ENCODE results near the gene TSR3.
"Not testable (repeated sequence)": the region's sequence is repeated elsewhere in the genome, so short reads cannot be mapped to it uniquely, and the experiment has no call there.

Gene TSR3

DNA sequence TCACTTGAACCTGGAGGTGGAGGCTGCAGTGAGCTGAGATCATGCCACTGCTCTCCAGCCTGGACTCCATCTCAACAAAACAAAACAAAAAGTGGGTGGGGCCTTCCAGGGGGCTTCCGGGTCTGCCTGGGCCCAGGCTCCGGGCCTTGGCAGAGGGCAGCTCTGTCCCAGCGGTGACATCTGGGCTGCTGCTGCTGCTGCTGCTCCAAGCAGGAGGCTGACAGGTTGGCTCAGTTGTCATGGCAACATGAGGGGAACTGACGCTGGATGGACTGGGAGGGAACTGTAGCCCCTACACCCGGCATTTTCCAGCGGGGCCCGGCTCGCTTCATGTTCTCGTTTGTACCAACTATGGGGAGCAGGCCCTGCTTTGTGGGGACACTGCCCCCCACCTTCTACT, 14.2 kb downstream of the TSR3 start:
- DNase-seq (ENCODE audit: low read depth) = no peak

DNA sequence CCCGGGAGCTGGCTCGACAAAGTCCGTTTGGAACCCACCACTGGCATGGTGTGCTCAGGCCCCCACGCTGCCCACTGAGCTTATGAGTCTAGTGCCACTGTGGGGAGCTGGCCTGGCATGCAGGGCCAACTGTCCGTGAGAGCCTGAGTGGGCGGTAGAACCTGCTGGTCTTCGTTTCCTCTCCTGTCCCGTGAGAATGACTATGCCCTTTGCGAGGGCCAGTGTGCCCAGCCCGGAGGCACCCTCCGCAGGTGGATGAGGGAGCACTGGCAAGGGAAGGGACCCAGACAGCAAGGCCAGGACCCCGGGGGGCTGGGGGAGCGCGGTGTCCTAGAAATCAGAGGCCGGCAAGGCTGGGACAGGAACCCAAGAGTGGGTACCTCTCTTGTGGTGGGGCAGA, 15.1 kb downstream of the TSR3 start:
- no peak for DNase-seq (ENCODE audit: low read depth)

DNA sequence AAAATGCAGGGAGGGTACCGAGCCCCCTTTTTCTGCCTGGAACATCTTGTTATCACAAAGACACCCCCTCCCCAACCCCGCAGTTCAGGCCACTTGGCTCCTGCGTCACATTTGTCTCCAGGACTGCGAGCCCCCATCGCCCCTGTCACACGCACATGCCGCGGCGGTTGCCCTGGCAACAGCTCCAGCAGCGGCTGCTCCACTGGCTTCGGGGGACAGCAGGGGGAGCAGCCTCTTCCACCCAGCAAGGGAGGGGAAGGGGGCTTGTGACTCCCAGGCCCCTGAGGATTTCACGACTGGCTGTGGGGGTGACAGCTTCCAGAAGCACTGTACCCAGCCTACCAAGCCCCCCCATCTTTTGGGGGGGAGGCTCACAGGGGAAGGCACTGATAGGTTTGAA, 15.7 kb downstream of the TSR3 start:
- no peak for DNase-seq (ENCODE audit: low read depth)

DNA sequence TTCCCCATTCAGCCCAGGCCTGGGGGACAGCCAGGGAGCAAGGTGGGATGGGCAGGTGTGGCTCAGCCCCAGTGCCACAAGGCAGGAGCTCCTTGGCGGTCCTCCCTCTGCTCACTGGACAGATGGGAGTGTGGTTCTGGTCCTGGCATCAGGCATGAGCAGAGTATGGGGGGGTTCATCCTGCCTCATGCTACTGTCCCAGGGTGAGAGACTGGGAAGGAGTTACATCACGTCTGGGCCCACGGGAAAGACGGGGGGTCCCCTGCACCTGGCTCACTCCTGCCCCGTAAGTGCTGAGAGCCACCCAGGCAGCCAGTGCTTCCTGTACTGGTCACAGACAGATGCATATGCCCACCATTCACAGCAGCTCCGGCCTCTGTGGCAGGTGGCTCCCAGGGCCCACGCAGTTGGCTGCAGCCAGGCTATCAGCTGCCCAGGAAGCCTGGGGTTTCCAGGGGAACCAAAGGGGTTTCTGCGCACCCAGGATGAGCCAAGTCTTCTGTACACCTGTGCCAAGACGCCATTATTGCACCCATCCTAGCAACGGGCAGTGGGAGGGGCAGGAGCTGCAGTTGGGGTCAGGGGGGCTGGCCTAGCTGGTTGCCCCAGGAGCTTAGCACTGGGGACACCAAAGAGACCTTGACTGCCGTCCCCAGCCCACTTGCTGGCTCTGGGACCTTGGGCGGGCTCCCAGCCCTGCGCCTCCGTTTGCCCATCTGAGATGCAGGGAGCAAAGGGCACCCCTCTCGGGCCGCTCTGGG, 16.3 kb downstream of the TSR3 start:
- DNase-seq (ENCODE audit: low read depth) = no peak

DNA sequence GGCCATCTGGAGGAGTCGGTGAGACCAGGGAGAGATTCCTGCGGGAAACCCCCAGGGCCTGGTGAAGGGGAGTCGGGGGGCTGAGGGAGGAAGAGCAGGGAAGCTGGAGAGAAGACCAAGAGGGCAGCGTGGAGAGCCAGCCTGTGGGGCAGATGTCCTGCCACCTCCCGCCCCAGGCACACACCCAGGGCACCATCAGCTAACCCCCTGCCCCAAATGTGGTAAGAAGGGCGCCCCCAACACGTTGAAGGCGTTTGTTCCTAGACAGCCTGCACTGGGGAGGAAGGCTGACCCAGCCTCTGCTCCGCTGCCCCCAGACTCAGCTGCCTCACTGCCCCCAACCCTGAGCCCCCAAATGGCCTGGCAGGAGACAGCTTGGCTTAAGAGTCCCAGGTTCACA, 16.9 kb downstream of the TSR3 start:
- no peak for DNase-seq (ENCODE audit: low read depth)

DNA sequence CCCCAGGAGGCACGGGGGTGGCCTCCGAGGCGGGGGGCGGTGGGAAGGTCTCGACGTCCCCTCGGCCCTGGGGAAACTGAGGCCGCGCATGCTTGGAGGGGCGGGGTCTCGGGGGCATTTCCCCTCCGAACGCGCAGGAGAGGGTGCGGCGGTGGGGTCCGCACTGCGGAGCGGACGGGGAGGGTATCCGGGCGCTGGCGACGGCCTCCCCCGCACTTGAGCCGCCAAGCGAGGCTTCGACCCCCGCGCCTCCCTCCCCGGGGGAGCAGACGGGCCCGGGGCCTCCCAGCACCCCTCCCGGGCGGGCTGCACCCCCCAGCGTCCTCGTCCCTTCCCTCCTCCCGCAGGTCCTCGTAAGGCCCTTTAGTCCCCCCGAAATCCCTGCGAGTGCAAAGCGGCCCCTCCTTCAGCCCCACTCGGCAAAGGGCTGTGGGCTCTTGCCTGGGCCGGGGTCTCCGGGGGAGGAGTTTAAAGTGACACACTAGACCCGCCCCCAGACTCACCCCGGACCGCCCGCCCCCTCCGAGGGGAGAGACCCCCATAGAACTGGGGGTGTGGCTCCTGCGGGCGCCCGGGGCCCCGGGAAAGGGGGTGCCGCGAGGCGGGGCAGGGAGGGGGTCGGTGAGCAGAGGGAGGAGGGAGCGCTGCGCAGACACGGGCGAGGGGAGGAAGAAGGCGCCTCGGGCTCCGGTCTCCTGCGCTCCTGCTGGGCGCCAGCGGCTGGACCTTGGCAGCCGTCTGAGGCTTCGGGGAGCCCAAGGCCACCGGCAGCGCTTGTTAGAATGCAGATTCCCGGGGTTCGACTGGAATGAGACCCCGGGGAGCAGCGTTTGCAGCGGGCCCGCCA, 17.6 kb downstream of the TSR3 start:
- no peak for DNase-seq (ENCODE audit: low read depth)

DNA sequence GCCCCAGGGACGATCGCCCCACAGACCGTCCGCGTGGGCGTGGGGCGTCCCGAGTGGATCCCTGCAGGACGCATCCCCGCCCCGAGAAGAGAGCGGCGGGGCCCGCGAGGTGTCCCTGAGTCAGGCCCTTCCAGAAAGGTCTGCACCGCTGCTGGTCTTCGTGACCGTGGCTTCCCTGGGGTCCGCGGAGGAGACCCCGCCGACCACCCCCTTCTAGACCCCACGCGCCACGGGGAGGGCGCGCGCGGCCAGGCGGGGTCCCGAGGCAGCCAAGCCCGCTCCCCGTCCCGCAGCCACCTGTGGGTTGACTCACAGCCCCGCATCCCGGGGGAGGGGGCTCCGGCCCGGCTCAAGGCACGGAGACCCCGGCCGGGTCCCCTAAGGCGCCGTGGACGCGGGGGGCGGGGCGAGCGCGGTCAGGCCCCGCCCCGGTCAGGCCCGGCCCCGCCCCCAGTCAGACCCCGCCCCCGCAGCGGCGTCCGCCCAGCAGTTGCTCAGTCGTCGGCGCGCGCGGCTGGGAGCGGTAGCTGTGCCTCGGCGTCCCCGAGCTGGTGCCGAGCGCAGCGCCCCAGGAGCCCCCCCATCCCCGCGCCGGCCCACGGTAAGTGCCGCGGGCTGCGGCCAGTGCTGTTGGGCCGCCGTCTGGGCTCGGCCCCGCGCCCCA, 18.4 kb downstream of the TSR3 start, which contains the start of gene BAIAP3:
TSS of gene BAIAP3 (plus strand) at position 497 of the 664 bp plus-strand sequence. CDS start 4,905 bp downstream, outside the sequence.
- peak; percentile 25 for DNase-seq (ENCODE audit: low read depth)

DNA sequence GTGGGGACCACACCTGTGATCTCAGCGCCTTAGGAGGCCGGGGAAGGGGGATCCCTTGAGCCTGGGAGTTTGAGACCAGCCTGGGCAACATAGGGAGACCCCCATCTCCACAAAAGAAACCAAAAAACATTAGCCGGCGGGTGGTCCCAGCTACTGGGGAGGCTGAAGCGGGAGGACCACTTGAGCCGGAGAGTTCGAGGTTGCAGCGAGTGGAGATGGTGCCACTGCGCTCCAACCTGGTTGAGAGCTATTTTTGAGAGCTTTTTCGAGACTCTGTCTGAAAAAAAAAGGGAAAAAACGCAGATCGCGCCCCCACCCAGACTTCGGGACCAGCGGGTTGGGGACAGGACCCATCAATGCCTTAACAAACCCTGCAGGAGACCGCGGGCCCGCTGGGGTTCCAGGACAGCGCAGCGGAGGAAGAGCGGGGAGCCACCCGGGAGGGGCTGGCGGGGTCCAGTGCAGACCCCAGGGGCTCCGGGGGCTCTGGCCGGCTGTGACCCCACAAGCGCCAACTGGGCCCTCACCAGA, 19.0 kb downstream of the TSR3 start:
- no peak for DNase-seq (ENCODE audit: low read depth)

DNA sequence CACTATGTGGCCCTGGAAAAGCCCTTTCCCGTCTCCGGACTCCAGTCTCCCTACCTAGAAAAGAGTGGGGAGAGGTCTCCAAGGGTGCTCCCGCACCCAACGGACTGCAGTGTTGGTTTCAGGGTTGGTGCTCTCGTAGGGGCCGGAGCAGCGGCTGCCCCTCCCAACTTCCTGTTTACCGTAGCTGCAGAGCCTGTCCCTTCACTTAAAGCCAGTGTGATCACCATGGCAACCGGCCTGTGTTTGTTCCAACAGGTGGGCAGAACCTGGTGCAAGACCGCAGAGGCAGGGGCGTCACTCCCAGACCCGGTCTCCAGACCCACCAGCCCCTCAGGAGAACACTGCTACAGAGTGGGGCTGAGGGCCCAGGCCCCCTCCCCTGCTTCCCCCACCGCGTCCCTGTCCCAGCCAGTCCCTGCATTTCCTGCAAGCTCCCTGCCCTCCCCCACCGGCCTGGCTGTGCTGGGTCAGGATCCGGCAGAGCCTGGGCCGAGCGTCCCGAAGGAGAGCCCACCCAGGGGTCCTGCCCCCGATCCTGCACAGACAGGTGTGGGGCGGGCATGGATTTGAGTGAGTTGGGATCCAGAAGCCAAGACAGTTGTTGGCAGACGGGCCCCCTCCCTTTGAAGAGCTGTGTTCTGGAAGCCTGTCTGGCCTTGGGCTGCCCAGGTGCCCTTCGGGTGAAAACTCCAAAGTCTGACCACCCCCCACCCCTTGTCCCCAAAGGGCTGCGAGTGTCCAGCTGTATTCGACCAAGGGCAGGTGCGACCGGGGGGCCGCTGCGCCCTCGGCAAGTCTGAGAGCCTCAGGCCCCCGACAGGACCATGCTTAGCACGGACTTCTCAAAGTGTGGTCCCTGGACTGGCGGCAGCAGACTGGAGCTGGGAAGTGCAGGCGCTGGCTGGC, 19.7 kb downstream of the TSR3 start:
- peak; percentile 61 for DNase-seq (ENCODE audit: low read depth)

DNA sequence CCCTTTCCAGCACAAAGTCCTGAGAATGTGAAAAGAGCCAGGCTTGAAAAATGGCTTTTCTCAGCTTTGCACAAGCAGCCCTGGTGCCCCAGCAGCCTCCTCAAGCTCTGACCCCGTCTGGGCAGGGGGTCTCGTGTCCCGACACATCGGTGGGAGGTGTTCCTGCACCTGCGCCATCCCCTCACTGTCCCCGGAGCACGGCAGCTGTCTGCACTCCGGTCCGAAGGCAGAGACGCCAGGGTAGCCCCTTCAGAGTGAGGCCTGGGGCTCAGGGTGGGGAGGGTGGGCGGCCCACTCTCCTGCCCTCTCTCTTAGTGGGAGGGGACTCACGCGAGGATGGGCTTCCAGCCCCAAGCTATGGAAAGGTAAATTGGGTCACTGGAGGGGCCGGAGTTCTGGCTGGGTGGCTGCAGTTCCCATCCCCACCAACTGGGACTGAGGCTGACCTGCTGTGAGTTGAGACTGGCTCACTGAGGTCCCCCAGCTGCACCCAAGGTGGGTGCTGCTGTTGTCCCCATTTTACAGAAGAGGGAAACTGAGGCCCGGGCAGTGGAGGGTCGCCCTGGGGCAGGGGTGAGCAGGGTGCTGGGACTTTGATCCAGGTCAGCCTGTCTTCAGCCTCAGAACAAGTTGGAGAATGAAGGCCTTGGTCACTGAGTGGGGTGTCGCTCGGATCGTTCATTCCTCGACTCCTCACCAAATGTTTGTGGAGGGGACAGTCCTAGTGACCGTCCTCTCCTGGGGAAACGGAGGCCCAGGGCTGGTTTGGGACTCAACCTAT, 20.6 kb downstream of the TSR3 start:
- no peak for DNase-seq (ENCODE audit: low read depth)

DNA sequence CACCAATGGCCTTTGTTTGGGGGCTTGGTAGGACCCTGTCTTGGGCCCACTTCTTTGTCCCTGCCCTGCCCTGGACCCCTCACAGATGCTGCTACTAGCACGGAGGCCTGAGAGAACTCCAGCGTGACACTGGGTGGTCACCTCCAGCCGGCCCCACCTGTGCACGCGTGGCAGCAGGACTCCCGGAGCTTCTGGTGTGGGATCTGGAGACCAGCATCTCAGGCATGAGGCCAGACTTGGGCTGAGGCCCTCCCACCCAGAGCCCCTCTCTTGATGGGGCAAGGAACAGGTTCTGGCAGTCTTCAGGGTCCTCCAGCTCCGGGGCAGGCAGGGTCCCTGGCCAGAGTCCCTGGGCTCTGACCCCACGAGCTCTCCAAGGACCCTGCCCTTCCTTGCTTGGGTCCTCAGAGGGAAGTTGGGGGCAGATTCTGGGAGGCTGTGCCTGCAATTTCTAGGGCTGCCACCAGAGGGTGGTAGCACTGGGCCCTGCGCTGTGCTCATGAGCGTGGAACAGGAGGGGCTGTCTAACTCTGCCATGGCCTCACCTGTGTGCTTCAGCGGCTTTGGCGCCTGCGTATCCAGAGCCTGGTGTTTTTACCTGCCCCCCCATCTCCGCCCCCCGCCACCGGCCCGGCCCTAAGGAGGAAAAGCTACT, 21.3 kb downstream of the TSR3 start:
- no peak for DNase-seq (ENCODE audit: low read depth)

DNA sequence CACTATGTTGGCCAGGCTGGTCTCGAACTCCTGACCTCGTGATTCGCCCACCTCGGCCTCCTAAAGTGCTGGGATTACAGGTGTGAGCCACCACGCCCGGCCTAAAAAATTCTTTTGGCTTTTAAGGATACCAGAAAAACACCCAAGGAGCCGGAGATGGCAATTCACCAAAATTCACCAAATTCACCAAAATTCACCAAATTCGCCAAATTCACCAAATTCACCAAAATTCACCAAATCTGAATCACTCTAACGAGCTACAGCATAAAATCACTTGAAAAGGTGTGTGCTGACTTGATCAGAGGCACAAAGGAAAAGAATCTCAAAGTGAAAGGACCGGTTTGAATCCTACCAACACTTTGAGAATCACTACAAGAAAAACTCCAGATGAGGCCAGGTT, 22.7 kb downstream of the TSR3 start:
- not testable (repeated sequence) for DNase-seq (ENCODE audit: low read depth)

DNA sequence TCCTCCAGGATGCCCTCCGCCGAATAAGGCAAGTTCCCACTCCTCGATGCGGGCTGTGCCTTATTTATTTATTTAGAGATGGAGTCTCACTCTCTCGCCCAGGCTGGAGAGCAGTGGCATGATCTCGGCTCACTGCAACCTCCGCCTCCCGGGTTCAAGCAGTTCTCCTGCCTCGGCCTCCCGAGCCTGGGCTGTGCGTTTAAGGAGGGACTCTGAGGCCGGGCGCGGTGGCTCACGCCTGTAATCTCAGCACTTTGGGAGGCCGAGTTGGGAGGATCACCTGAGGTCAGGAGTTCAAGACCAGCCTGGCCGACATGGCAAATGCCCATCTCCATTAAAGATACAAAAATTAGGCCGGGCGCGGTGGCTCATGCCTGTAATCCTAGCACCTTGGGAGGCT, 23.5 kb downstream of the TSR3 start:
- DNase-seq (ENCODE audit: low read depth) = not testable (repeated sequence)

DNA sequence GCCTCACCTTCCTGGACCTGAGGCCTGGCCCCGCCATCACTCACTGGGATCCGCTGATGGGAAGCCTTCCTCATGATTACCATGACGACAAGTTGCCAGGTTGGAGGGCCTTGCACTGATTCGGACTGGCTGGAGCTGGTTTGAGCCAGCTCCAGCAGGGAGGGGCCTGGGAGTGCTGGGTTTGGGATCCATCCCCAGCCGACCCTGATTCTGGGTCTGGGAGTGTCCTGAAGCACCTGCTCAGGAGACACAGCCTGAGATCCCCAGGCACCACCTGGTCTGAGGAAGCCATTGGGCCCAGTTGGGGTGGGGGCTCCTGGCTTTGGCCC, 24.1 kb downstream of the TSR3 start:
- no peak for DNase-seq (ENCODE audit: low read depth)

DNA sequence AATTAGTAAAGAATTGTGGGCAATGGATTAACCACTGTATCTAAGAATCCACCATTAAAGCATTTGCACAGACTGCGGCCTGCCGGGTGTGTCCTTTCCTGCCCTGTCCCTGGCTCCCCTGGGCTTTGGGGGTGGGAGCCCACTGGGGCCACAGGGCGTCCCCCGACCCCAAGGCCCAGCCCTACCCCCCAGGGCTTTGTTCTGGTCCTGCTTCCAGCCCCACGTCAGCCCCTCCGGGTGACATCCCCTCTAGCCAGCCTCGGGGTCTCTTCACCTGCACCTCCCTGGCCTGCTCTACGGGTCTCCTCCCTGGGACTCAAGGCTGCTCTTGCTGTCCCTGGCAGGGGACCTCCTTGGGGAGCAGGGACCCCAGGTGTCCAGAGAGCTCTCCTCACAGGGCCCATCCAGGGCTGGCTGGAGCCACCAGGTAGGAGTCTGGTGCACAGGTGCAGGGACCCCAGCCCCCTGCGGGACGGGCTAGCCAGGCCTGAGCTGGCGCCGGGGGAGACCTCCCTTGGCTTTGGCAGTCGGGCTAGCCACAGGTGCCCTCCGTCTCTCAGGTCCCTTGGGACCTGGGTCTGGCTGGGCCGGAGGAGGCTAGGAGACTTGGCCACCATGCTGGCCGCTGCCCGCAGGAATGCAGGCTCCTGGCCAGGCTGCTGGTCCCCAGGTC, 24.6 kb downstream of the TSR3 start:
- no peak for DNase-seq (ENCODE audit: low read depth)

DNA sequence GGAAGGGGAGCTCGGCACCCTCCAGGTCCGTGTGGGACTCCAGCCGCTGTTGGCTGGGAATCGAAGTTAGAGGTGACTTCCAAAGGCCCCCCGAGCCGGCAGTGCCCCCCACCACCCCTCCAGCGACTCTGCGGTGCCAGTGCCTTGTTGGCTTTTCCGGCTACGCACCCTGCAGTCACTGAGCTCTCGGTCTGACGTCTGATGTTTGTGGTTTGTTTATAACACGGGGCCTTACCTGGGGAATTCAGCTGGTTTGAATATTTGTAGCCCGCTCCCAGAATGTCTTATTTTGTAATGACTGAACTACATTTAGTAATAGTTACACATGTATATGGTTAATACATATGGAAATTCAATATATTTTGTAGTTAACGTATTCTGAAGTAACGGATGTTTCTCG, 25.3 kb downstream of the TSR3 start:
- no peak for DNase-seq (ENCODE audit: low read depth)

DNA sequence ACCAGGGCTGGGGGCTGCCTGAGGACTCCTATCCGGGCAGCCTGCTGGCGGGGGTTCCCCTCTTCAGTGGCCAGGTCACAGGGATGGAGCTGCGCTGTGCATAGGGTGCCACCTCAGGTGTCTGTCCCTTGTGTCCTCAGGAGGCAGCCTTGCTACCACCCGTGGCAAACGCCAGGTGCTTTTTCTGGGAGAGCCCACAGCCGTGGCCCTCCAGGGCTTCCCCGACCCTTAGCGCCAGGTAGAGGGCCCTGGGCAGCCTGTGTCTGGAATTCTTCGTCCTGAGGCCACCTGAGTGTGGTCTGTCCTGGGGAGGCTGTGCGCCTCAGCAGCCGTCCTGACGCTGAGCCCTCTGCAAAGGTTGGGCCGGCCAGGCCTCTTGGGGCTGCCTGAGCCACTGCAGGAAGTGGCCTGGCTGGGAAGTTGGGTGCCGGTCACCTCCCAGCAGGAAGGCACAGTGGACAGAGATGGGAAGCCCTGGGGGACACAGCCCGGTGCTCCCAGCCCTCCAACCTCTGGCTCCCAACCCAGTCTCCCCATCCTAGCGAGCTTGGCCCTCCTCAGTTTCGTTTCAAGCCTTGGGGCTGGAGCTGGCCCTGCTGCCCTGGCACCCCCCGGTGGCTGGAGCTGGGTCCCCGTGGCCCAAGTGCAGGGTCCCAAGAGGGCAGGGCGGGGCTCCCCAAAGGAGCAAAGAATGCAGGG, 25.9 kb downstream of the TSR3 start:
- DNase-seq (ENCODE audit: low read depth) = no peak

DNA sequence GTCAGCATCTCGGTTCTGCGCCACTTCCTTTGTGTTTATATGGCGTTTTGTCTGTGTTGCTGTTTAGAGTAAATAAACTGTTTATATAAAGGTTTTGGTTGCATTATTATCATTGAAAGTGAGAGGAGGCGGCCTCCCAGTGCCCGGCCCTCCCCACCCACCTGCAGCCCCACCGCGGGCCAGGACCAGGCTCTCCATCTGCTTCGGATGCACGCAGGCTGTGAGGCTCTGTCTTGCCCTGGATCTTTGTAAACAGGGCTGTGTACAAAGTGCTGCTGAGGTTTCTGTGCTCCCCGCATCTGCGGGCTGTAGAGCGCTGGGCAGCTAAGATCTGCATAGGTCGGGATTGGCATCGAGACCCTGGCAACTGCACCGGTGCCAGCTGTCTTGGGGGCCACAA, 26.4 kb downstream of the TSR3 start:
- no peak for DNase-seq (ENCODE audit: low read depth)

DNA sequence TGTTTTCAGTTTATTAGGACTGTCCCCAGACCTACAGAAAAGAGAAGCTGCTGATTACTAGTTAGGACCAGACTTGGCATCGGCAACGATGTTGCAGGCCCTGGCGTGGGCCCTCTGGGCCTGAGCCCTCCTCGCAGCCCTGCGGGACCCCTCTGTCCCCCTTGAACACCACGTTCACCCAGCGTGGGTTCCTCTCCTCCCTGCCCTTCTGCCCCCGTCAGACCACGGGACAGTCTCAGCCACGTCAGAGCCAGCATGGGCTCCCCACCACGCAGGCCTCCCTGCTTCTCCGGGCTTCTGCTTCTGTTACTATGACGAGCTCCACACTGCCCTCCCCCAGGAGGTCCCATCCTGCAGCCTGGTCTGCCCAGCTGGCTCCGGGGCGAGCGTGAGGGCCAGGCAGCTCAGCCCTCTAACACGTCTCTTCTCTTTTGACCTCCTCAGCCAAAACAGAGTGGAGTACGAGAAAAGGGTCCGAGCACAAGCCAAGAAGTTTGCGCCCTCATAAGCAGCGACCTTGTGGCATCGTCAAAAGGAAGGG, 27.3 kb downstream of the TSR3 start:
- no peak for DNase-seq (ENCODE audit: low read depth)
